ENCODE measurements around the gene ANGPTL5. TPM values are rescaled to one million over a fixed set of nuclear protein-coding genes. Genes with fewer than 3 reads are reported as not detected.

ANGPTL5 gene
- polyA plus RNA-seq, 1 donor (not counting 4 experiments of a cell fraction or from before 2014, with no cell fraction given): 0.03 TPM

DNA sequence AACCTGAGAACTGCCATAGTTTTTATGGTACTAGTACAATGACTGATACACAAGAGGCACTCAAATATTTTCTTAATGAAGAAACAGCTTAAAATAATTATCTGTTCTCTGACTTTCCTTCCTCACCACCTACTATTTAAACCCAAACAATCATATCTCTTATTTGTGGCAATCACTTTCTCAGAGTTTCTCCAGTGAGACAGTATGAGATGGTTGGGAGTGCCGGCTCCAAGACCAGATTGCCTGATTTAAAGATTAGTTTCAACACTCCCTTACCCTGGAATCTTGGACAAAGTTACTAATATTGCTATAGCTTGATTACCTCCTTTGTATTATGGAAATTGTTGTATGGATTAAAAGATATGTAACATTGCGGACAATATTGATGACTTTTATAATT, 7.2 kb downstream of the ANGPTL5 start:
- Histone ChIP-seq H3K36me3 (ENCODE audit: control insufficient read depth in 2 of 2, extremely low read depth in 1 of 2, insufficient read depth in 2 of 2, low read length in 2 of 2) (no peaks in the 10 kb centered on the region), H3K9ac (ENCODE audit: control insufficient read depth, extremely low read depth, insufficient read depth, low read length) (no peak overlapping the region), H4K20me1 (ENCODE audit: control insufficient read depth, extremely low read depth, insufficient read depth, low read length) (no peaks in the 10 kb centered on the region), H3K4me1 (ENCODE audit: control insufficient read depth, extremely low read depth, insufficient read depth, low read length) (peaks cover 3% of the 10 kb centered on the region), H2AFZ (ENCODE audit: control insufficient read depth, low read length) (no peak overlapping the region), H3K27me3 (ENCODE audit: control insufficient read depth, extremely low read depth, insufficient read depth, low read length) (no peaks in the 10 kb centered on the region), H3K9me3 (ENCODE audit: control insufficient read depth, low read depth, low read length) (no peaks in the 10 kb centered on the region), H3K9me1 (ENCODE audit: control insufficient read depth, extremely low read depth, insufficient read depth, low read length) (no peaks in the 10 kb centered on the region), H3K27ac (ENCODE audit: control insufficient read depth, insufficient read depth, low read length) (no peak overlapping the region), H3K4me2 (ENCODE audit: control insufficient read depth, extremely low read depth, insufficient read depth, low read depth, low read length) (no peak overlapping the region), H3K79me2 (ENCODE audit: control insufficient read depth, insufficient read depth, low read length) (no peaks in the 10 kb centered on the region), H3K4me3 (ENCODE audit: control insufficient read depth in 2 of 3, extremely low read depth in 1 of 3, insufficient read depth in 2 of 3, low read depth in 1 of 3, low read length in 3 of 3) (no peak overlapping the region)
- no peak for FAIRE-seq
- dilution Hi-C loops (cut with MboI; ENCODE audit: extremely low pct_ligation_motif_present, low sequenced_read_pairs): no loop called here
- DNase-seq (ENCODE audit: low read depth, low spot score): no peak
- TF ChIP-seq, protein P1, sequence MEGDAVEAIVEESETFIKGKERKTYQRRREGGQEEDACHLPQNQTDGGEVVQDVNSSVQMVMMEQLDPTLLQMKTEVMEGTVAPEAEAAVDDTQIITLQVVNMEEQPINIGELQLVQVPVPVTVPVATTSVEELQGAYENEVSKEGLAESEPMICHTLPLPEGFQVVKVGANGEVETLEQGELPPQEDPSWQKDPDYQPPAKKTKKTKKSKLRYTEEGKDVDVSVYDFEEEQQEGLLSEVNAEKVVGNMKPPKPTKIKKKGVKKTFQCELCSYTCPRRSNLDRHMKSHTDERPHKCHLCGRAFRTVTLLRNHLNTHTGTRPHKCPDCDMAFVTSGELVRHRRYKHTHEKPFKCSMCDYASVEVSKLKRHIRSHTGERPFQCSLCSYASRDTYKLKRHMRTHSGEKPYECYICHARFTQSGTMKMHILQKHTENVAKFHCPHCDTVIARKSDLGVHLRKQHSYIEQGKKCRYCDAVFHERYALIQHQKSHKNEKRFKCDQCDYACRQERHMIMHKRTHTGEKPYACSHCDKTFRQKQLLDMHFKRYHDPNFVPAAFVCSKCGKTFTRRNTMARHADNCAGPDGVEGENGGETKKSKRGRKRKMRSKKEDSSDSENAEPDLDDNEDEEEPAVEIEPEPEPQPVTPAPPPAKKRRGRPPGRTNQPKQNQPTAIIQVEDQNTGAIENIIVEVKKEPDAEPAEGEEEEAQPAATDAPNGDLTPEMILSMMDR (optimal IDR thresholded peaks at IDR 0.05 in 1 of 3, IDR thresholded peaks at IDR 0.05 in 1 of 3, conservative IDR thresholded peaks at IDR 0.05 in 1 of 3; ENCODE audit: extremely low read depth in 1 of 3, insufficient read depth in 2 of 3, low read length in 3 of 3): no peak
- no peak for TF ChIP-seq EZH2 (IDR thresholded peaks at IDR 0.05; ENCODE audit: low read length)

GRCh38 chr11:101907815-101908214, 8.5 kb downstream of the ANGPTL5 start:
- FAIRE-seq: no peak
- Histone ChIP-seq H3K9me1 (ENCODE audit: control insufficient read depth, extremely low read depth, insufficient read depth, low read length) (no peaks in the 10 kb centered on the region), H3K36me3 (ENCODE audit: control insufficient read depth in 2 of 2, extremely low read depth in 1 of 2, insufficient read depth in 2 of 2, low read length in 2 of 2) (no peaks in the 10 kb centered on the region), H3K4me1 (ENCODE audit: control insufficient read depth, extremely low read depth, insufficient read depth, low read length) (peaks cover 3% of the 10 kb centered on the region), H3K9ac (ENCODE audit: control insufficient read depth, extremely low read depth, insufficient read depth, low read length) (no peak overlapping the region), H3K27ac (ENCODE audit: control insufficient read depth, insufficient read depth, low read length) (no peak overlapping the region), H3K79me2 (ENCODE audit: control insufficient read depth, insufficient read depth, low read length) (no peaks in the 10 kb centered on the region), H2AFZ (ENCODE audit: control insufficient read depth, low read length) (no peak overlapping the region), H4K20me1 (ENCODE audit: control insufficient read depth, extremely low read depth, insufficient read depth, low read length) (no peaks in the 10 kb centered on the region), H3K9me3 (ENCODE audit: control insufficient read depth, low read depth, low read length) (no peaks in the 10 kb centered on the region), H3K27me3 (ENCODE audit: control insufficient read depth, extremely low read depth, insufficient read depth, low read length) (no peaks in the 10 kb centered on the region), H3K4me3 (ENCODE audit: control insufficient read depth in 2 of 3, extremely low read depth in 1 of 3, insufficient read depth in 2 of 3, low read depth in 1 of 3, low read length in 3 of 3) (no peak overlapping the region), H3K4me2 (ENCODE audit: control insufficient read depth, extremely low read depth, insufficient read depth, low read depth, low read length) (no peak overlapping the region)
- no peak for DNase-seq (ENCODE audit: low read depth, low spot score)
- dilution Hi-C loops (cut with MboI; ENCODE audit: extremely low pct_ligation_motif_present, low sequenced_read_pairs): no loop called here
- TF ChIP-seq, protein P1 (optimal IDR thresholded peaks at IDR 0.05 in 1 of 3, IDR thresholded peaks at IDR 0.05 in 1 of 3, conservative IDR thresholded peaks at IDR 0.05 in 1 of 3; ENCODE audit: extremely low read depth in 1 of 3, insufficient read depth in 2 of 3, low read length in 3 of 3): no peak
- TF ChIP-seq EZH2 (IDR thresholded peaks at IDR 0.05; ENCODE audit: low read length): no peak

Measured in keratinocyte (primary cell).